Stimulated activated CD4-positive, alpha-beta T cell treated with anti-CD3 and anti-CD28 coated beads, Interleukin-15, amount 100 ng/mL, for 1 hour (primary cell): ENCODE measurements around the gene DST.

Source experiments
- DNase-seq, 2 donors: peaks; one replicate each; pipeline ENCODE4 v3.0.0-alpha.2; 2020; ENCODE audit warnings: low read depth in 1 of 2, low spot score in 1 of 2

DST gene

GRCh38 chr6:56539527-56540105, 103.1 kb downstream of the DST start:
- no peak for DNase-seq

DNA sequence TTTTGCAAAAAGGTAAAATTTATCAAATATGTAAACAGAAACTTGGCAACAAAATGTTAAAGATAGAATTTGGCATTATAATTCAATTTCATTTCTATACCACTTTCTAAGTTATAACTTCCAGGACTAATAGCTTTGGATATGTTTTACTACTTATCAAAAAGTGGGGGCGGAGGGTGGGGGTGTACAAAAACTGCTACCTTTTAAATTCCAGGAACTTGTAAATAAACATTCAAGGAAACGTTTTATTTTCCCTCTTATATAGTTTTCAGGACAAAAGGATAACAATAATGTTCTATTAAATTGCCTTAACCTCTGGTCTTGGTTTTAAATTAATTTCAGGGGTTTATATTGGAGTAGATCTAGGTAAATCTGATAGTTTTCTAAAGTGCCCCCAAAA, 103.8 kb downstream of the DST start:
- DNase-seq: no peak

GRCh38 chr6:56537223-56537770, 105.4 kb downstream of the DST start:
- no peak for DNase-seq

DNA sequence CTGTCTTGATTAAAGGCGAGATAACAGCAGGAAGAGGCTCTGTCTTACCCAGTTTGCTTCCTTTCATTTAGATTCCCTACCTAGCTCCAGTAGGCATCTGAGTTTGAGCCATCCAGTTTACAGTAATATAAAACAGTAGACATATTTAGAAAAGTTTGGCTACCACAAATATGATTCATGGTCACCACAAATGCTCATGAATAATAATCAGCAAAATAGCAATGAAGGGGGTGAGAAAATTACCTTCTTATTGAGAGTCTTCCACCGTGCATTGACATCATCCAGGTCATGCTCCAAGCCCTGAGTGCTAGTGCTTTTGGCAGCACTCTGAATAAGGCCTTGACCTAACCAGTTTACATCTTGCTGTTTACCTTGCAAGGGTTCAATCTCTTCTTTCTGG, 106.2 kb downstream of the DST start:
- no peak for DNase-seq

DNA sequence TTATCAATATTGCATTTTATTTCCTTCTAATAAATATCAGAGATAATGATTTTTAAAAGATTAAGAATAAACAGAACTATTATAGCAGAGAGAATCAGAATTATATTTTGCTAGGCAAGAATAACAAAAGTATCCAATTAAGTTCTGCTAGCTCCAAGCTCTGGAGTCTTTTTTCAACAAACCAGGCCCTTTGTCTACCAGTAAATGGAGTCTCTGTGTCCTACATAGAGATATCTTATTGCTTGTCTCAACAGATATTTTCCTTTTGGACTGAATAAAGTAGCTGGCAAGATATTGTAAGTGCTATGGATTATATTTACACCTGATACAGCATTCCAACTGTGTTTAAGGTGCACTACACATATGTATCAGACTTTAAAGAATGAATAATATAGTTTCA, 107.1 kb downstream of the DST start:
- DNase-seq: no peak

DNA sequence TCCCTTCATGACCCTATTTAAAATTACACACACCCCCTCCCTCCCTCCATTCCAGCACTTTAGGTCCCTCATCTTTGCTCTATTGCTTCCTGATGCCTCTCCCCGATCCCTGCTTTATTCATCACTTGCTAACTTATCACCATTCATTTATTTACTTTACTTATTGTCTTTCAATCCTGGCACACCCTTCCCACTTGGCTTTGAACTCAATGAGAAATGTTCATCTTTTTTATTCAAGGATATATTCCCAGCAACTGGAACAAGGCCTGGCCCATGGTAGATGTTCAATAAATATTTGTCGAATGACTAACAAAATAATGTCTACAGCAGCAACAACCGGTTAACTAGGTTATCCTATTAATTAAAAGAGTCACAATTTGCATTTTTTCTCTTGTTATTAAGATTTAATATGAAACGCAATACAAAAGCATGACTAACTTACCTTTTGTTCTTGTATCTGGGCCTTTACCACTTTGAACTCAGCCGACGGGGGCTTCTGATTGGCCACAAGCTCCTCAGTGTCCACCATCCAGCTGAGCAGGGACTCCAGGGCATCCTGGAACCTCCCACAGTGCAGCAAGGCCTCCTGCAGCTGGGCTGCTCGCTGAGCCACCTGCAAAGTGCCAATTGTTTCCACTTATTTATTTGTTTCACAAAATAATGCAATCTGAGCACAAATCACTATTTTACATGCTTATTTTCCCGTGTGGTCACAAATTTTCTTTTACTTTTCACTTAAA, 107.8 kb downstream of the DST start:
- DNase-seq: no peak

DNA sequence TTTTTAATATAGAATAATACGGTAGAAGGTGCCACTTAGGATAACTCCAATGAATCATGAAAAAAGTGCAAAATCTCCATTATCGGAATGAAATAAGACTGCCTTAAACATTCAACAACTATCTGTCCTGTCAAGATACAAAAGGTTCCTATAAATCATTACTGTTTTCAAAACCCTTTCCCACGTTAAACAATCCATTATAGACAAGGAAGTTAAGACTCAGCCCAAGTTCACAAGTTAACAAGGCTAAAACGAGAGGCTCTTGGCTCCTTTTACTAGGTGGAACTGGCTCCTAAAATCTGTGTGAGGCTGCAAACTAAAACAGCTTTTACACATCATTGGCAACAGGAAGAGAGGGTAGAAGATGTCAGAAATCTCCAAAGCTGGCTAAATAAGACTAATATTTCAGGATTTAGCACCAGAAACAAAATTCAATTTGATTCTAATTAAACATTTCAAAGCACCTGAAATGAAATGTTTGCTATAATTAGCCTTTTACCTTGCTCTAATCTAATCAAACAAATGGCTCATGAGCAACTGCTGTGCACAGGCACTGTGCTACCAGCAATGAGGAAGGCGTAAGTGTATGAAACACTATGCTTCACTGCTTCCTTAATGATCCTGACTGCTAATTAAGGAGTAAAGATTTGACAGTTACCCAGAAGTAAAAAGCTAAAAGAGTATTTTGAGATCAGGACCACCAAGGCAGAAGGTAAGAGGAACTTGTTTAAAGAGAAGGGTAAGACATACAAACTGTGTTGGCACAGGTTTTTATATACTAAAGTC, 109.7 kb downstream of the DST start:
- DNase-seq: no peak

DNA sequence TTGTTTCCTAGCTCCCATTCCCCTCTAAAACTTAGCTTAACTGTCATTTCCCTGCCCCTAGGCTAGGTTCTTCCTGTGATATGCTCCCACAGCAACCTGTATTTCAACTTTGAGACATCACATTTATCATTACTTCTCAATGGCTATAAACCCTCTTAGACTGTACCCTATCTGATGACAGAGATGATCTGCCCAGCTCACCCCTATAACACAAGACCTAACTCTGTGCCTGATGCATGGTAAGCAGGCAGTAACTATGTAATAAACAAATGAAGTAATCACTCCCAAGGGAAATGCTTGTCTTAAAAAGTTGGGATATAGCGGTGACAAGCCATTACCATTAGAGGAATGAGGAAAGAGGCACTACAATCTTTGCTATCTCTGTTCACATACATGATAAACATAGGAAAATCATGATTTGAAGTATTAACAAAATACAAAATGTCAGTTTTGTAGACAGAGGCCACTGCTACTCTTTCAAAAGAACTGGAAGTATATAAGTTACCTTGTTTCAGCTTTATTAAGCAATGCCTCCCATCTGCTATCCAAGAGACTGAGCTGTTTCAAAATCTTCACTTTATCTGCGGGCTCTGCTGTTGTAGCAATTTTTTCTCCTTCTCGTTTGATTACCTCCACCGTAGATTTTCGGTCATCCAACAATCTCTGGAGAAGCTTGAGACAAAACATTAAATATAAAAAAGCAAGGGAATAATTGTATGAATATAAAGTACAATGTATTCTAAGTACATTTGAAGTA, 110.7 kb downstream of the DST start:
- no peak for DNase-seq

DNA sequence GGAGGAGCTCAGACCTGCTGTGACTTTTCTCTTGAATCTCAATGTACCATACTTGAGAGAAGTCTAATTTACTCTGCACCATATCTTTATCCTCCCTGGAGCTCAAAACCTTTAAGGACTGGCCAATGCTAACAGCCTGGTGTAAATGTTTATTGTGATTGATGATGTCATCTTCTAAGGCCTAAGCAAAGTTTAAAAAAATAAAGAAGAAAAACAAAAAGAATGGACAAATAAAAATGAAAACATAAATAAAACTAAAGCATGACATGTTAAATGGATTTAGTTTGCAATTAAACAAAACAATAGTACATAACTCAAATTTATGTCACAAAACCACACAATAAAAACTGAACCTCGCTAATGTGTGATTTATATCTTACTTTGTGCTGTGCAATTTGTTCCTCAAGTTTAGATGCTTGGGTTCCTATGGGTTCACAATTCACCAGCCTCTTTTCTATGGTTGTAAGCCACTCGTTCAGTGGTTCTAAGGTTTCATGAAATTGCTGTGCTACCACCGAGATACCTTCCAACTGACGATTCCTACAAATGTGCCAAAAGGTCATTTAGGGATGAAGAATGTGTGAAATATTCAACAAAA, 113.0 kb downstream of the DST start:
- DNase-seq: no peak

- DNase-seq: no peak
These were observed 114.3 kb downstream of the DST start for GRCh38 chr6:56528412-56528841.

DNA sequence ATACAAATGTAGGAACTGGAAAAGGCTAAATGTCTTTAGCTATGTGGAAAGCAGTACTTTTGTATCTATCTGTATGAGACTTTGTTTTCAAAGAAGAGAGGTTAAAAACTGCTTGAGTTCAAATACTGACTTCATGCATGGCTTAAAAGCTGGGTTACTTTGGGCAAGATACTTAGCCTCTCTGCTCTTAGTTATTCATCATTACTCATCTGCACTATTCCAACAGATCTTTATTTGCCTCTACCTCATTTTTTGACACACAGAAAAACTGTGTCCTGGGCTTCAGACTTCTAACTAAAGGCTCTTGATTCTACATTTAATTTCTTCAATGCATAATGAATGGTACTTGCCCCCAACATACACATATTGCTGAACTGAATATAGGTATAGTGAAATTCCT, 114.8 kb downstream of the DST start:
- DNase-seq: no peak

- DNase-seq: no peak
These were observed 115.7 kb downstream of the DST start for GRCh38 chr6:56526860-56527544.

DNA sequence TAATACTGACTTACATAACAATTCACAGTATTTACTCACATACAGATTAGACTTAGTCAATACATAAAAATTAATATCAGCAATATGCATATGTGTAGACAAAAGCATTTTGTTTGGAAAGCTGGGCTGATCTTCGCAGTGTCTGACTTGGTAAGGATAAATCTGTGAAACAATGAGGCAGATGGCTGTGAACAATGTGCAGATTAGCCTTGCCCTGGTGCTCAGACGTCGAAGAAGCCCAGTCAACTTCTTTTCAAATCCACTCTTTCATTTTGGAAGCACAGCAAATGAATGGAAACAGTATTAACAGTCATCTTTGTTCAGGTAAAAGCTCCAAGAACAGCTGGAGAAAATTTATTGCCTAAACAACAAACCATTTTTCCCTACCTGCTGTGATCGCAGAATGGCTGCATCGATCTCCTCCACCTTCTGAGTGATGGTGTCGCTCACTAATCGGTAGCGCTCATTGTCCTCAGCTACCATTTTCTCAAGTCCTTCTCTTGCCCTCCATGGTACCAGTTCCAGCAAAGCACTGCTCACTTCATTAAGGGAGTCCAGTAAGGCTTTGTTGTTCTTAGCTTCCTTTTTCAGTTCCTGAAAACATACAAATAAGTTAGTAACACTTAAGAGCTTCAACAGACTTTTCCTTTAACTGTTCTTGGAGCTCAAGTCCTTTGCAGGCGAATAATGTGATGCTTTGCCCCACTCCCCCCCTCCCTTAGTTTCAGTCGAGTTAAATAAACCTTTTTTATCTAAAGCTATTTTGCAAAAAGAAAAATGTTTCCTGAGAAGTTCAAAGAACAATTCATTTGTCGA, 116.5 kb downstream of the DST start:
- no peak for DNase-seq

- no peak for DNase-seq
These were observed 117.6 kb downstream of the DST start for GRCh38 chr6:56524891-56525703.

GRCh38 chr6:56522495-56523270, 120.0 kb downstream of the DST start:
- no peak for DNase-seq

DNA sequence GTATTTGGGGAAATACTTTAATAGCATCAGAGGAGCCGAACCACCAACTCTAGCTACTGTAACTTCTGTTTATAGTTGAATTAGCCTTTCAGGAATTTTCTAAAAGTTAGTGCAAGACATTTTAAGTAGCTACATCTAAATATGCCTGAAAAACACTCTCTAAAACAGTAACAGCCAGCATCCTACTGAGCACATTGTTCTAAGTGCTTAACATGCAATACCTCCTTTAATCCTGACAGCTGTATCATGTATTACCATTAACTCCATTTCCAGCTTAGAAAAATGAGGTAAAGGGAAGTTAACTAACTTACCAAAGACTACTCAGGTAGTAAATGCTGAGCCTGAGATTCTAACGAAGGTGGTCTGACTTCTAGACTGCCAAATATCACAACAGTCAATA, 120.7 kb downstream of the DST start:
- no peak for DNase-seq

DNA sequence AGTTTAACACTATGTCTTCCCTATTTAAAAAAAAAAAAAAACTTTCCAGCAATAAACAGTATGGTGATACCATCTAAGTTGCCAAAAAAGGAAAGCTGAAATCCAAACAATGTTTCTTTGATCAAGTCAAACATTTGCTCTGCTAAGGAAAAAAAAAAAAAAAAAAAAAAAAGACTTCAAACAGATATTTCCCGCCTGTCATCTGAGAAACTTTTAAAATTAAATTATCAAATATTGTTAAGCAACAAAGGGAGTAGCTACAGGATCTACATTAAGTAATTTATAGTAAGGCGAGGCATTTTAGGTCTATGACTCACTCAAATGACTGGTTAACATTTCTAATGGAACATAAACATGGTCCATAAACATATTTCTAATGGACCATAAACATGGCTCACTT, 121.2 kb downstream of the DST start:
- DNase-seq: no peak

DNA sequence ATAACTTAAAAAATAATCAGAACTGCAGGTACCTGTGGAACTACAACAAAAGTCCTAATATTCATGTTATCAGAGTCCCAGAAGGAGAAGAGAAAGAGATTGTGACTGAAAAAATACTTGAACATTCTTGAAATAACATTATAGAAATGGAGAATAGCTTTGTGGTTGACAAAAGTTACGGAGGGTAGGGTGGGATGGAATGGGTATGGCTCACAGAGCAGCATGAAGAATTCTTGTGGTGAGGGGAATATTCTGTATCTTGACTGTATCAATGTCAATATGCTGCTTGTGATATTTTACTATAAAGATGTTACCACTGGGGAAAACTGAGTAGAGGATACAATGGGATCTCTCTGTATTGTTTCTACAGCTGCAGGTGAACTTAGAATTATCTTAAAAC, 122.5 kb downstream of the DST start:
- DNase-seq: no peak
